OCI-LY7 (cell line): ENCODE data around the gene EHBP1.

Experiments
- EZH2phosphoT487 ChIP-seq: fragments of 200-600 bp; sonication (generic); IDR thresholded peaks from 2 replicates; pipeline ENCODE4 v1.6.1; 2018; ENCODE audit warnings: low read depth, borderline replicate concordance, mild to moderate bottlenecking, mixed run types, antibody characterized with exemption, low read length, moderate library complexity, mixed read lengths
- TF ChIP-seq, protein P1 (sequence below): fragments of 200-600 bp; sonication (generic); conservative IDR thresholded peaks from 2 replicates; pipeline ENCODE4 v1.5.1; 2014; ENCODE audit warnings: mild to moderate bottlenecking, antibody characterized with exemption, low read length, moderate library complexity, mixed read lengths

GRCh38 chr2:62711832-62712494 lies 6.5 kb downstream of the EHBP1 start:
- TF ChIP-seq, protein P1, sequence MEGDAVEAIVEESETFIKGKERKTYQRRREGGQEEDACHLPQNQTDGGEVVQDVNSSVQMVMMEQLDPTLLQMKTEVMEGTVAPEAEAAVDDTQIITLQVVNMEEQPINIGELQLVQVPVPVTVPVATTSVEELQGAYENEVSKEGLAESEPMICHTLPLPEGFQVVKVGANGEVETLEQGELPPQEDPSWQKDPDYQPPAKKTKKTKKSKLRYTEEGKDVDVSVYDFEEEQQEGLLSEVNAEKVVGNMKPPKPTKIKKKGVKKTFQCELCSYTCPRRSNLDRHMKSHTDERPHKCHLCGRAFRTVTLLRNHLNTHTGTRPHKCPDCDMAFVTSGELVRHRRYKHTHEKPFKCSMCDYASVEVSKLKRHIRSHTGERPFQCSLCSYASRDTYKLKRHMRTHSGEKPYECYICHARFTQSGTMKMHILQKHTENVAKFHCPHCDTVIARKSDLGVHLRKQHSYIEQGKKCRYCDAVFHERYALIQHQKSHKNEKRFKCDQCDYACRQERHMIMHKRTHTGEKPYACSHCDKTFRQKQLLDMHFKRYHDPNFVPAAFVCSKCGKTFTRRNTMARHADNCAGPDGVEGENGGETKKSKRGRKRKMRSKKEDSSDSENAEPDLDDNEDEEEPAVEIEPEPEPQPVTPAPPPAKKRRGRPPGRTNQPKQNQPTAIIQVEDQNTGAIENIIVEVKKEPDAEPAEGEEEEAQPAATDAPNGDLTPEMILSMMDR: no peak
- TF ChIP-seq EZH2phosphoT487: no peak
